Esophagus squamous epithelium (tissue), 5 donors: ENCODE results near the gene MRTO4. TPM values are rescaled to one million over a fixed set of nuclear protein-coding genes. Genes with fewer than 3 reads are reported as not detected.
"Not testable (repeated sequence)": the region's sequence is repeated elsewhere in the genome, so short reads cannot be mapped to it uniquely, and the experiment has no call there.

ENCODE experiments used
- DNase-seq: peaks from one replicate; lab custom pipeline; 2025; lab: John Stamatoyannopoulos, UW
- H3K27ac ChIP-seq, 4 donors: fragments of 200-600 bp; sonication (generic); one replicate each; pipeline ENCODE4 v1.5.1; 2016 to 2019; ENCODE audit warnings: mild to moderate bottlenecking in 1 of 4
- H3K27me3 ChIP-seq, 4 donors: fragments of 200-600 bp; sonication (generic); 1 replicate in 3 of 4; 2 replicates in 1 of 4; pipeline versions ENCODE4 v1.5.1 to v1.6.0; 2017 to 2021; ENCODE audit warnings: antibody characterized with exemption in 1 of 4
- H3K36me3 ChIP-seq, 3 donors: fragments of 200-600 bp; sonication (generic); one replicate each; pipeline ENCODE4 v1.5.1; 2016 to 2019
- H3K4me1 ChIP-seq, 3 donors: fragments of 200-600 bp; sonication (generic); one replicate each; pipeline ENCODE4 v1.5.1; 2017 to 2019
- H3K4me3 ChIP-seq, 4 donors: fragments of 200-600 bp; sonication (generic); 1 replicate in 3 of 4; 2 replicates in 1 of 4; pipeline ENCODE4 v1.5.1; 2016 to 2019; ENCODE audit warnings: mild to moderate bottlenecking in 2 of 4, moderate library complexity in 1 of 4
- H3K9me3 ChIP-seq, 3 donors: fragments of 200-600 bp; sonication (generic); one replicate each; pipeline ENCODE4 v1.5.1; 2016 to 2019
- POLR2A ChIP-seq, 4 donors: fragments of 450-650 bp; IDR thresholded peaks; one replicate each; pipeline ENCODE4 v1.6.1; 2017; ENCODE audit warnings: antibody characterized with exemption in 4 of 4, mild to moderate bottlenecking in 4 of 4, moderate library complexity in 3 of 4
- WGBS, 2 donors: methylation state at CpG; one replicate each; pipeline ENCODE4 v1.1.5; 2018; 5-methylcytosine and 5-hydroxymethylcytosine counted together
- intact Hi-C: fragments of 100-400 bp; cut with DNase I; formaldehyde crosslinking; loops from one replicate; pipeline ENCODE4 v1.15.0; 2022
- total RNA-seq, 4 donors: library from RNA; depleted of rRNA; stranded (reverse); fragments of >200 nt; gene quantifications; one replicate each; pipeline ENCODE4 v1.1.0, GENCODE V29; 2016
- TF ChIP-seq, protein P1 (sequence below), 6 experiments: fragments of 450-650 bp in 4 of 6; fragments of 200-600 bp in 2 of 6; sonication (generic) in 2 of 6; IDR thresholded peaks; one replicate each; pipeline ENCODE4 v1.5.1; 2016 to 2019; ENCODE audit warnings: antibody characterized with exemption in 6 of 6, mild to moderate bottlenecking in 4 of 6, moderate library complexity in 4 of 6
- donor health status: DM: yes; HTN: yes; CAD: no.

Gene MRTO4
- total RNA-seq, 4 donors from 2014 or later = 25.4 to 48.3 (median 34.2) TPM

DNA sequence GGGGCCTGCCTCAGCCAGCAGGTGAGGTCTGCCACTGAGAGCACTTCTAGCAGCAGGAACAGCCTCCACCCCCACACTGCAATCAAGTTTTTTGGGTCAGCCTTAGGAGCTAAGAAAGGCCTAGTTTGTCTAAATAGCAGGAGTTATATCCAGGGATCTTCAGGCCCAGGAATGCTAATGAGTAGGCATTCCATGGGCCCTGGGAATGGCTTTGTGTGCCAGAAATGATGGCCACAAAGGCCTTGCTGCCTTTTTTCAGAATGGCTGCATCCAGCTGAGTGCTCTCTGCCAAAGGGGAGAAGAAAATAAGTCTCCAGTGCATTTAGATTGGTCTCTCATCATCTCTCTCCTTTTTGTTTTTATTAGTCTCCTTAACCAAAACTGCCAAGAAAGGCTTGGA, 2.8 kb downstream of the MRTO4 start:
- Histone ChIP-seq H3K36me3 (peaks cover 11 to 47% (median 22%) of the 10 kb centered on the region in 3 donors), H3K4me3 (no peak overlapping the region), H3K27me3 (no peaks in the 10 kb centered on the region), H3K4me1 (peaks cover 17 to 45% (median 26%) of the 10 kb centered on the region in 3 donors), H3K27ac (no peak overlapping the region), H3K9me3 (no peaks in the 10 kb centered on the region)
- TF ChIP-seq, protein P1, sequence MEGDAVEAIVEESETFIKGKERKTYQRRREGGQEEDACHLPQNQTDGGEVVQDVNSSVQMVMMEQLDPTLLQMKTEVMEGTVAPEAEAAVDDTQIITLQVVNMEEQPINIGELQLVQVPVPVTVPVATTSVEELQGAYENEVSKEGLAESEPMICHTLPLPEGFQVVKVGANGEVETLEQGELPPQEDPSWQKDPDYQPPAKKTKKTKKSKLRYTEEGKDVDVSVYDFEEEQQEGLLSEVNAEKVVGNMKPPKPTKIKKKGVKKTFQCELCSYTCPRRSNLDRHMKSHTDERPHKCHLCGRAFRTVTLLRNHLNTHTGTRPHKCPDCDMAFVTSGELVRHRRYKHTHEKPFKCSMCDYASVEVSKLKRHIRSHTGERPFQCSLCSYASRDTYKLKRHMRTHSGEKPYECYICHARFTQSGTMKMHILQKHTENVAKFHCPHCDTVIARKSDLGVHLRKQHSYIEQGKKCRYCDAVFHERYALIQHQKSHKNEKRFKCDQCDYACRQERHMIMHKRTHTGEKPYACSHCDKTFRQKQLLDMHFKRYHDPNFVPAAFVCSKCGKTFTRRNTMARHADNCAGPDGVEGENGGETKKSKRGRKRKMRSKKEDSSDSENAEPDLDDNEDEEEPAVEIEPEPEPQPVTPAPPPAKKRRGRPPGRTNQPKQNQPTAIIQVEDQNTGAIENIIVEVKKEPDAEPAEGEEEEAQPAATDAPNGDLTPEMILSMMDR (IDR thresholded peaks at IDR 0.05) = no peak
- no peak for TF ChIP-seq POLR2A (IDR thresholded peaks at IDR 0.05)
- intact Hi-C loops = loop anchor here (10.0 kb wide), 1 partner anchor 400 kb away; no protein-coding TSS in a partner anchor
- DNase-seq = no peak

DNA sequence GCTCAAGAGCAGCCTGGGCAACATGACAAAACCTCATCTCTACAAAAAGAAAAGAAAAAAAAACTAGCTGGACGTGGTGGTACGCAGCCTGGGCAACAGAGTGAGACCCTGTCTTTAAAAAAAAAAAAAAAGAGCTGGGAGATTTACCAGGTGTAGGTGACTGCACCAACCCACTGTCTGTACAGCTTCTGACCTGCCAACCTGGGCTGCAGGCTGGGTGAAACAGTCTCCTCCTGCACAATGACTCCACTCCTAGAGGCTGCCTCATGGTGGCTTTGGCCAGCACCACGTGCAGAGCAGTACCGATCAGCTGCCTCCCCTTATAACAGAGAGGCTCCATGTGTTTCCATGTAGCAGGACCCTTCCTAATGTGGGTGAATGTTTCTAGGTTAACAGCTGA, 3.7 kb downstream of the MRTO4 start:
- Histone ChIP-seq H3K27ac (no peak overlapping the region), H3K9me3 (no peaks in the 10 kb centered on the region), H3K4me1 (peaks cover 17 to 40% (median 24%) of the 10 kb centered on the region in 3 donors), H3K4me3 (no peak overlapping the region), H3K27me3 (no peaks in the 10 kb centered on the region), H3K36me3 (peaks cover 16 to 56% (median 22%) of the 10 kb centered on the region in 3 donors)
- 79 to 82% methylated on average over 2 to 4 of the region's 4 CpGs for whole genome bisulfite sequencing, 2 donors
- TF ChIP-seq POLR2A (IDR thresholded peaks at IDR 0.05) = no peak
- TF ChIP-seq, protein P1 (IDR thresholded peaks at IDR 0.05) = no peak
- no peak for DNase-seq
- intact Hi-C loops = loop anchor here (10.0 kb wide), 1 partner anchor 400 kb away; no protein-coding TSS in a partner anchor

DNA sequence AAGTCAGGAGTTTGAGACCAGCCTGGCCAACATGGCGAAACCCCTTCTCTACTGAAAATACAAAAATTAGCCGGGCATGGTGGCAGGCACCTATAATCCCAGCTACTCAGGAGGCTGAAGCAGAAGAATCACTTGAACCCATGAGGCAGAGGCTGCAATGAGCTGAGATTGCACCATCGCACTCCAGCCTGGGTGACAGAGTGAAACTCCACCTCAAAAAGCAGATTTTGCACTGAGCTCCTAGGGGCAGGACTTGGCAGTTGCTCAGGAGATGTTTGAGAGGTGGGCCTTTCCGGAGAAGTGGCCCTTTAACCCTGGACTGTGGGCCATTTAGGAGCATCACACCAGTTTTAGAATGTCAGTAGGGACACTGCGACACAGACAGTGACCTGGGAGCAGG, 4.7 kb downstream of the MRTO4 start:
- WGBS, 2 donors = 93 to 95% methylated on average over 3 to 5 of the region's 5 CpGs
- not testable (repeated sequence) for H3K4me3 ChIP-seq, H3K27me3 ChIP-seq, DNase-seq, H3K9me3 ChIP-seq, H3K27ac ChIP-seq
- Histone ChIP-seq H3K4me1 (peaks cover 17 to 39% (median 18%) of the 10 kb centered on the region in 3 donors), H3K36me3 (peaks cover 16 to 59% (median 22%) of the 10 kb centered on the region in 3 donors)
- intact Hi-C loops = loop anchor here (10.0 kb wide), 1 partner anchor 398 kb away; no protein-coding TSS in a partner anchor

DNA sequence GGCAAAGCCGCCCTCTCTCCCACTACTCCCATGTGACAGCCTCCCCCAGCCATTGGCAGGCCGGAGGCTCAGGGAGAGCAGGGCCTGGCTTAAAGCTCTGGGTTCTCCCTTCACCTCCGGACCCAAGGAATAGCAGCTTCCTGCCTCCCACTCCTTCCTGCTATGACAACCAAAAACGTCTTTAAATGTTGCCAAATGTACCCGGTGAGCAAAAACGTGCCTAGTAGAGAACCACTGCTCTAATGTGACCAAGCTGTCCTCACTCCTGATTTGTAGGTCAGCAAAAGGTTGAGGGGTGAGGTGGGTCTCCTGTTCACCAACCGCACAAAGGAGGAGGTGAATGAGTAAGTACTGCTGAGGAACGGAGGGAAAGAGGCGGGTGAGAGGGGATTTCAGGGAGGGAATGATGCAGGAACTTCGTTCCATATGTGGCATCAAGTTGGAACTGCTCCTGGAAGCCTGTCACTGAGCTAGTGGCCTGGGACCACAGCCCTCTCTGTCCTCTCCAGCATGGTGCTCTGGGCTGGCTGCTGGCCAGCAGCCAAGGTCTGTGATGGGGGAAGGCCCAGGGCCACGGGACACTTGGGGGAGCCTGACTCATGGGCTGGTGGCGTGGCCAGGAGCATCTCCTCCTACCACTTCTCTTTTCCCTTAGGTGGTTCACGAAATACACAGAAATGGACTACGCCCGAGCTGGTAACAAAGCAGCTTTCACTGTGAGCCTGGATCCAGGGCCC, 5.7 kb downstream of the MRTO4 start:
- whole genome bisulfite sequencing, 2 donors = 55 to 66% methylated on average over 7 to 8 of the region's 15 CpGs

DNA sequence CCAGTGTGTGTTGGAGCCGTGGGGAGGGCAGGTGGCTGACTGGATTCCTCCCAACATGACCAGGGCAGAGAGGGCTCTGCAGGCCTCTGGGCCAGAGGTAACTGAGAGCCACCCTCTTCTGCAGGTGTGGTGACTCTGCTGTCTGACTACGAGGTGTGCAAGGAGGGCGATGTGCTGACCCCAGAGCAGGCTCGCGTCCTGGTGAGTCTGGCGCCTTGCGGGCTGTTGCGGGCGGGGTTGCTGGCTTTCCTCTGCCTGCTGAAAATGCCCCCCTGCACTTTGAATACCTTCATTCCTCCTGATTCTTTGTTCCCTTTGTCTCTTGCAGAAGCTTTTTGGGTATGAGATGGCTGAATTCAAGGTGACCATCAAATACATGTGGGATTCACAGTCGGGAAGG, 6.7 kb downstream of the MRTO4 start:
- Histone ChIP-seq H3K4me1 (peaks cover 3 to 23% (median 6%) of the 10 kb centered on the region in 3 donors), H3K4me3 (no peak overlapping the region), H3K27ac (no peak overlapping the region), H3K9me3 (no peaks in the 10 kb centered on the region), H3K27me3 (no peaks in the 10 kb centered on the region), H3K36me3 (peaks cover 16 to 59% (median 22%) of the 10 kb centered on the region in 3 donors)
- WGBS, 2 donors = 92 to 93% methylated on average over 1 to 6 of the region's 10 CpGs
- intact Hi-C loops = loop anchor here (10.0 kb wide), 1 partner anchor 396 kb away; no protein-coding TSS in a partner anchor
- no peak for DNase-seq
- no peak for TF ChIP-seq POLR2A (IDR thresholded peaks at IDR 0.05)
- TF ChIP-seq, protein P1 (IDR thresholded peaks at IDR 0.05) = no peak

More for the DNA sequence above, 5.7 kb downstream of the MRTO4 start:
- DNase-seq = no peak
- Histone ChIP-seq H3K27ac (no peak overlapping the region), H3K4me3 (no peak overlapping the region), H3K36me3 (peaks cover 16 to 59% (median 22%) of the 10 kb centered on the region in 3 donors), H3K9me3 (no peaks in the 10 kb centered on the region), H3K27me3 (no peaks in the 10 kb centered on the region), H3K4me1 (peaks cover 13 to 33% (median 16%) of the 10 kb centered on the region in 3 donors)
- intact Hi-C loops = loop anchor here (10.0 kb wide), 1 partner anchor 397 kb away; no protein-coding TSS in a partner anchor
- TF ChIP-seq, protein P1 (IDR thresholded peaks at IDR 0.05) = no peak
- TF ChIP-seq POLR2A (IDR thresholded peaks at IDR 0.05) = no peak
